C4-2B (cell line): ENCODE results near the gene GLI1.

Experiments used
- ZFX ChIP-seq: fragments of 450-650 bp; IDR thresholded peaks from 2 replicates; pipeline ENCODE4 v1.6.1; 2017
- TF ChIP-seq, protein P1 (sequence below): fragments of 450-650 bp; conservative IDR thresholded peaks from 2 replicates; pipeline ENCODE4 v1.5.1; 2017; ENCODE audit warnings: mild to moderate bottlenecking

GRCh38 chr12:57416039-57416996, 43.3 kb upstream of the GLI1 start:
- TF ChIP-seq, protein P1, sequence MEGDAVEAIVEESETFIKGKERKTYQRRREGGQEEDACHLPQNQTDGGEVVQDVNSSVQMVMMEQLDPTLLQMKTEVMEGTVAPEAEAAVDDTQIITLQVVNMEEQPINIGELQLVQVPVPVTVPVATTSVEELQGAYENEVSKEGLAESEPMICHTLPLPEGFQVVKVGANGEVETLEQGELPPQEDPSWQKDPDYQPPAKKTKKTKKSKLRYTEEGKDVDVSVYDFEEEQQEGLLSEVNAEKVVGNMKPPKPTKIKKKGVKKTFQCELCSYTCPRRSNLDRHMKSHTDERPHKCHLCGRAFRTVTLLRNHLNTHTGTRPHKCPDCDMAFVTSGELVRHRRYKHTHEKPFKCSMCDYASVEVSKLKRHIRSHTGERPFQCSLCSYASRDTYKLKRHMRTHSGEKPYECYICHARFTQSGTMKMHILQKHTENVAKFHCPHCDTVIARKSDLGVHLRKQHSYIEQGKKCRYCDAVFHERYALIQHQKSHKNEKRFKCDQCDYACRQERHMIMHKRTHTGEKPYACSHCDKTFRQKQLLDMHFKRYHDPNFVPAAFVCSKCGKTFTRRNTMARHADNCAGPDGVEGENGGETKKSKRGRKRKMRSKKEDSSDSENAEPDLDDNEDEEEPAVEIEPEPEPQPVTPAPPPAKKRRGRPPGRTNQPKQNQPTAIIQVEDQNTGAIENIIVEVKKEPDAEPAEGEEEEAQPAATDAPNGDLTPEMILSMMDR: no peak
- TF ChIP-seq ZFX: no peak
